Urinary bladder (tissue), 4 donors: ENCODE measurements around the gene ZFP64. TPM values are rescaled to one million over a fixed set of nuclear protein-coding genes. Genes with fewer than 3 reads are reported as not detected.
A peak's percentile ranks its signal among the peaks of the same experiment; 100 is the strongest.
"Not testable (repeated sequence)": the region's sequence is repeated elsewhere in the genome, so short reads cannot be mapped to it uniquely, and the experiment has no call there.

Source experiments
- DNase-seq: peaks from one replicate; pipeline ENCODE4 v3.0.0-alpha.2; 2015; ENCODE audit errors: extremely low spot score
- H3K27ac ChIP-seq: one replicate; pipeline ENCODE4 v1.5.1; 2013; ENCODE audit warnings: low read depth, mild to moderate bottlenecking, moderate library complexity
- H3K36me3 ChIP-seq: one replicate; pipeline ENCODE4 v1.6.1; 2013; ENCODE audit warnings: mild to moderate bottlenecking, moderate library complexity; ENCODE audit not compliant: insufficient read depth
- H3K4me1 ChIP-seq: one replicate; pipeline ENCODE4 v1.6.1; 2013; ENCODE audit warnings: mild to moderate bottlenecking, moderate library complexity; ENCODE audit not compliant: insufficient read depth
- H3K4me3 ChIP-seq: one replicate; pipeline ENCODE4 v1.5.1; 2013; ENCODE audit warnings: low read depth, low read length
- WGBS: extraction: QIAGEN DNeasy Blood & Tissue Kit; methylation state at CpG from one replicate; pipeline ENCODE4 v1.1.7; 2013; 5-methylcytosine and 5-hydroxymethylcytosine counted together
- polyA plus RNA-seq: library from polyadenylated mRNA; stranded (reverse); fragments of 200-250 nt; gene quantifications from one replicate; pipeline ENCODE4 v1.2.3, GENCODE V29; 2013
- total RNA-seq: library from RNA; depleted of rRNA; stranded (reverse); fragments of >200 nt; gene quantifications from one replicate; pipeline ENCODE4 v1.2.3, GENCODE V29; 2014
- donor health status: healthy with polysubstance abuse.
- donor health status: healthy.

Gene ZFP64
- total and polyA plus RNA-seq, 2 donors: 10.1 to 18.1 TPM

- Histone ChIP-seq H3K4me3 (no peak overlapping the region), H3K36me3 (peaks cover 4% of the 10 kb centered on the region), H3K27ac (no peak overlapping the region), H3K4me1 (no peaks in the 10 kb centered on the region)
- 93% methylated on average over 9 of the region's 9 CpGs for WGBS
- DNase-seq: no peak
Observed at GRCh38 chr20:52160621-52161204, 30.9 kb downstream of the ZFP64 start.

DNA sequence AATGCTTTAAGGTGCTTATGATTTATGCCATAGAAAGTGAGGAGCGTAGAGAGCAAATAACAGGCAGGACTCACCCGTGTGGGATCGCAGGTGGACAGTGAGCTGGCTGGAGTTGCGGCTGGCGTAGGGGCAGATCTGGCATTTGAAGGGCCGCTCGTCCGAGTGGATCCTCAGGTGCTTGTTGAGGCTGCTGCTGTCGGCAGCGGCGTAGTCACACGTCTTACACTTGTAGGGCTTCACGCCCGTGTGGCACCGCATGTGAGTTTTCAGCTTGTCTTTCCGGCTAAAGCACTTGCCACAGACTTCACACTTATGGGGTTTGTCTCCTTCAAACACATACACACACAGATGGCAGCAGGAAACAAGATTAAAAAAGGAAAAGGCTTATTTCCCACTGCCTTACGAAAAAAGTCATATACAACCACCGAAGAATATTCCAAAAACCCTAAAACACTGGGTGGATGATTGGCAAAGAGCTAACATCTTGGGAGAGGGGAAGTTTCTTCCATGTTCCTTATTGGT lies 31.5 kb downstream of the ZFP64 start:
- no peak for DNase-seq
- Histone ChIP-seq H3K4me1 (no peaks in the 10 kb centered on the region), H3K4me3 (no peak overlapping the region), H3K27ac (no peak overlapping the region), H3K36me3 (peaks cover 4% of the 10 kb centered on the region)
- 97% methylated on average over 18 of the region's 18 CpGs for WGBS

GRCh38 chr20:52154575-52154974 lies 37.0 kb downstream of the ZFP64 start:
- WGBS: 43% methylated on average over 1 of the region's 1 CpG
- H3K4me3 ChIP-seq: no peak overlapping the region
- no peaks in the 10 kb centered on the region for H3K36me3 ChIP-seq
- H3K4me1 ChIP-seq: no peaks in the 10 kb centered on the region
- DNase-seq: no peak
- no peak overlapping the region for H3K27ac ChIP-seq

DNA sequence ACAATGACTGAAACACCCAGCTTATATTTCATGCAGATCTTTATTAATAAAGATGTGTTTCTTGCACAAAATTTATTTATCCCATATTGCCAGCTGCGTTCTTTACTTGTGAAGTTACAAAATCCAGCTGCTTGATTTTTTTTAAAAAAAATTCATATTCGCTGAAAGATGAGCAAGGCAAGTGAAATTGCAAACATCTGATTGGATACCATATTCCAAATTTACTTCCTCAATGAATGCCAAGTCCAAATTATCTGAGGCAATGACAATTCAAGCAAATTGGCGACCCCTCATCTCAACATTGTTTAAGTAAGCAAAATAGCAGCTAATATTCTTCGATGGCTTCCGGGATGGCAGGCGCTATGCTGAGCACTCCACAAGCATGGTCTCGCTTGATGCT lies 37.7 kb downstream of the ZFP64 start:
- H3K27ac ChIP-seq: no peak overlapping the region
- H3K4me3 ChIP-seq: no peak overlapping the region
- H3K36me3 ChIP-seq: no peaks in the 10 kb centered on the region
- H3K4me1 ChIP-seq: no peaks in the 10 kb centered on the region
- WGBS: 77% methylated on average over 7 of the region's 7 CpGs
- DNase-seq: no peak

- no peak for DNase-seq
- H3K4me3 ChIP-seq: no peak overlapping the region
- H3K36me3 ChIP-seq: no peaks in the 10 kb centered on the region
- WGBS: 97% methylated on average over 19 of the region's 19 CpGs
- no peaks in the 10 kb centered on the region for H3K4me1 ChIP-seq
- H3K27ac ChIP-seq: no peak overlapping the region
Observed at GRCh38 chr20:52152921-52153320, 38.7 kb downstream of the ZFP64 start.

- H3K36me3 ChIP-seq: no peaks in the 10 kb centered on the region
- DNase-seq: no peak
- no peak overlapping the region for H3K27ac ChIP-seq
- 95% methylated on average over 26 of the region's 26 CpGs for WGBS
- H3K4me3 ChIP-seq: no peak overlapping the region
- H3K4me1 ChIP-seq: no peaks in the 10 kb centered on the region
Observed at GRCh38 chr20:52152416-52152815, 39.2 kb downstream of the ZFP64 start.

DNA sequence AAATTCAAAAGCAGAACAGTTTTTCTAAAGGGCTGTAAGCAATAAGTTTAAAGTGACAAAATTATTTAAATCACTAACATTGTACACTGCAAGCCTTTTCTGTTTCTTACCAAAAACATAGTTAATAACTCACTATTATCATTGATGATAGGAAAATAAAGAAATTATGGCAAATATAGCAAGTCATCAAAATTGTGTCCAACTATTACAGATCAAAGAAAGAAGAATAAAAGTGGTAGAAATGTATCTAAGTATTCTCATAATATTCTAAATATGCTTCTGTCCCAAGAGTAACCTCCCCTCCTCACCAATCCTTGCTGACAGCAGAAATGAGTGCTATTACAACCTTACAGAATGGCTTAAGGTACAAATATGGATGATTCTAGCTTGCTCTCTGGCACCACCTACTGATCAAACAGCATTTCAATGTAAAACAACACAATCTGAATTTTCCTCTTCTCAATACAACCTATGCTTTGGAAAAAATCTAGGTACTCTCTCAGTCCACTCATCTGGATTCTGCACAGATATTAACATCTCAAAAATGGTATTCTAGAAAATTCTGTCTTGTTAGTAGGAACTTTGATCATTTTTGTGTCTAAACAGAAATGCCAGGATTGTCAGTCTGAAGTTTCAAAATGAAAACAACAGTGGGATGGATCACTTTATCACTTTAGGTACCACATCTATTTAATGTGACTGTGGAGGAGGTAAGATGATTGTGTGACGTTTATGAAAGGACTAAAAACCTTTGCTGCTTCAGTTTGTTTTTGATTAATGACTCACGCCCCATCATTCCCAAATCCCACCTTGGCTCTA lies 40.9 kb downstream of the ZFP64 start:
- H3K4me3 ChIP-seq: no peak overlapping the region
- no peak overlapping the region for H3K27ac ChIP-seq
- WGBS: 58% methylated on average over 2 of the region's 2 CpGs
- H3K36me3 ChIP-seq: no peaks in the 10 kb centered on the region
- DNase-seq: peak; percentile 6
- H3K4me1 ChIP-seq: no peaks in the 10 kb centered on the region

DNA sequence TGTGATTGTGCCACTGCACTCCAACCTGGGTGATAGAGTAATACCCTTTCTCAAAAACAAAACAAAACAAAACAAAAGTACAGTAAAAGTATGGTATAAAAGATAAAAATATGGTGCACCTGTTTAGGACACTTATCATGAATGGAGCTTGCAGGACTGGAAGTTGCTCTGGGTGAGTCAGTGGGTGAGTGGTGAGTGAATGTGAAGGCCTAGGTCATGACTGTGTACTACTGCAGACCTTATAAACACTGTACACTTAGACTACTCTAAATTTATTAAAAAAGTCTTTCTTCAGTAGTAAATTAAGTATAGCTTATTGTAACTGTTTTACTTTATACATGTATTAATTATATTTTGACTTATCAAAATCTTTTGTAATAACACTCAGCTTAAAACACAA lies 46.0 kb downstream of the ZFP64 start:
- H3K4me3 ChIP-seq: no peak overlapping the region
- H3K27ac ChIP-seq: no peak overlapping the region
- H3K36me3 ChIP-seq: no peaks in the 10 kb centered on the region
- H3K4me1 ChIP-seq: no peaks in the 10 kb centered on the region
- DNase-seq: no peak

DNA sequence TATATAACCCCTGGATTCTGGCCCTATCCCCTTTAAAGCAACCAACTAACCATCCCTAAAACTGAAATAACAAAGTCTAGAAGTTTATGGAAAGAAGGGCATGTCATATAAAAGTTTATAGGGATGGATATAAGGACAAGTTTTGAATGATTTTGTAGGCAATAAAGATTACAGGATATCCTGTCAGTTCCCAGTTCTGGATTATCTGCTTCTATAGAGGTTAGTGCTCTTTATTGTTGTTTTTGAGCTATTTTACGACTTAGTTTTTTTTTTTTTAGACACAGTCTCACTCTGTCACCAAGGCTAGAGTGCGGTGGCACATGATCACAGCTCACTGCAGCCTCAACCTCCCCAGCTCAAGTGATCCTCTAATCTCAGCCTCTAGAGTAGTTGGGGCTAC lies 48.3 kb downstream of the ZFP64 start:
- no peak for DNase-seq
- H3K4me1 ChIP-seq: no peaks in the 10 kb centered on the region
- no peak overlapping the region for H3K4me3 ChIP-seq
- H3K27ac ChIP-seq: no peak overlapping the region
- no CpG with 5 or more reads among the region's 2 CpGs for WGBS
- H3K36me3 ChIP-seq: no peaks in the 10 kb centered on the region

GRCh38 chr20:52142757-52143156 lies 48.8 kb downstream of the ZFP64 start:
- H3K27ac ChIP-seq: no peak overlapping the region
- no peaks in the 10 kb centered on the region for H3K36me3 ChIP-seq
- no peak overlapping the region for H3K4me3 ChIP-seq
- no peaks in the 10 kb centered on the region for H3K4me1 ChIP-seq
- DNase-seq: no peak
- WGBS: no CpG with 5 or more reads among the region's 2 CpGs

GRCh38 chr20:52139986-52140385 lies 51.6 kb downstream of the ZFP64 start:
- no peak overlapping the region for H3K27ac ChIP-seq
- WGBS: 92% methylated on average over 5 of the region's 5 CpGs
- H3K4me3 ChIP-seq: no peak overlapping the region
- no peak for DNase-seq
- H3K36me3 ChIP-seq: no peaks in the 10 kb centered on the region
- H3K4me1 ChIP-seq: no peaks in the 10 kb centered on the region

DNA sequence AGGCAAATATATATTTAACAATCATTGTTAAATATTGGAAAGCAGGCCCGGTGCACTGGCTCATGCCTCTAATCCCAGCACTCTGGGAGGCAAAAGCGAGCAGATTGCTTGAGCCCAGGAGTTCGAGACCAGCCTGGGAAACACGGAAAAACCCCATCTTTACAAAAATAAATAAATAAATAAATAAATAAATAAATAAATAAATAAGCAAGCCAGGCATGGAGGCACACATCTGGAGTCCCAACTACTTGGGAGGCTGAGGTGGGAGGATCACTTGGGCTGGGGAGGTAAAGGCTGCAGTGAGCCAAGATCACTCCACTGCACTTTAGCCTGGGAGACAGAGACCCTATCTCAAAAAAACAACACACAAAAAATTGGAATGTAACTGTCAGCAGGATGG lies 53.7 kb downstream of the ZFP64 start:
- no peaks in the 10 kb centered on the region for H3K36me3 ChIP-seq
- H3K4me3 ChIP-seq: no peak overlapping the region
- H3K27ac ChIP-seq: no peak overlapping the region
- H3K4me1 ChIP-seq: no peaks in the 10 kb centered on the region
- 95% methylated on average over 4 of the region's 4 CpGs for WGBS
- no peak for DNase-seq

GRCh38 chr20:52133714-52134113 lies 57.9 kb downstream of the ZFP64 start:
- 91% methylated on average over 2 of the region's 2 CpGs for WGBS
- DNase-seq, H3K4me3 ChIP-seq, H3K4me1 ChIP-seq, H3K36me3 ChIP-seq, H3K27ac ChIP-seq: not testable (repeated sequence)

DNA sequence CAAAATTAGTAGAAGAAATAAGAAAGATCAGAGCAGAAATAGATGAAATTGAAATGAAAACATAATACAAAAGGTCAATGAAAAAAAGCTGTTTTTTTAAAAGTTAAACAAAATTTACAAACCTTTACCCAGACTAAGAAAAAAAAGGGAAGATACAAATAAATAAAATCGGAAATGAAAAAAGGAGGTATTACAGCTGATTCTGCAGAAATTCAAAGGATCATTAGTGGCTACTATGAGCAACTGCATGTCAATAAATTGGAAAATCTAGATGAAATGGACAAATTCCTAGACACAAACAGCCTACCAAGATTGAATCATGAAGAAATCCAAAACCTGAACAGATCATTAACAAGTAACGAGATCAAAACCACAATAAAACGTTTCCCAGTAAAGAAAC lies 59.2 kb downstream of the ZFP64 start:
- H3K4me3 ChIP-seq: no peak overlapping the region
- no peaks in the 10 kb centered on the region for H3K36me3 ChIP-seq
- WGBS: 95% methylated on average over 3 of the region's 3 CpGs
- H3K27ac ChIP-seq: no peak overlapping the region
- DNase-seq: no peak
- no peaks in the 10 kb centered on the region for H3K4me1 ChIP-seq
